A673 (cell line): ENCODE results near the gene C3. TPM values are rescaled to one million over a fixed set of nuclear protein-coding genes. Genes with fewer than 3 reads are reported as not detected.

Source experiments
- BruUV-seq: library from RNA; stranded (reverse); fragments of 400-500 nt; replicated peaks from 2 replicates; lab custom pipeline; 2021; lab: Mats Ljungman, UMichigan
- CTCF ChIA-PET: fragments of 300-600 bp; sonication (Branson Sonifier 250); formaldehyde crosslinking; loops from one replicate; lab custom pipeline; 2022; ENCODE audit warnings: antibody characterized with exemption; lab: Charles Lee
- POLR2A ChIA-PET: fragments of 300-600 bp; sonication (Branson Sonifier 250); formaldehyde crosslinking; loops from one replicate; lab custom pipeline; 2022; ENCODE audit warnings: antibody characterized with exemption; ENCODE audit not compliant: low non-redundant PET; lab: Charles Lee
- DNase-seq: peaks from one replicate; pipeline ENCODE4 v3.0.0-alpha.2; 2015; ENCODE audit warnings: low spot score
- H3K27ac ChIP-seq: fragments of 200-600 bp; sonication (generic); 2 replicates; pipeline ENCODE4 v1.5.1; 2016; ENCODE audit warnings: mixed run types, low read depth, mild to moderate bottlenecking, mixed read lengths, antibody characterized with exemption, low read length; ENCODE audit not compliant: poor library complexity, severe bottlenecking
- H3K27me3 ChIP-seq: fragments of 200-600 bp; sonication (generic); replicated peaks from 2 replicates; pipeline ENCODE4 v1.6.1; 2017; ENCODE audit warnings: mixed run types, low read depth, mild to moderate bottlenecking, mixed read lengths, antibody characterized with exemption, low read length; ENCODE audit not compliant: insufficient read depth, poor library complexity
- H3K36me3 ChIP-seq: fragments of 200-600 bp; sonication (generic); 2 replicates; pipeline ENCODE4 v1.6.1; 2016; ENCODE audit warnings: mixed run types, mild to moderate bottlenecking, mixed read lengths, antibody characterized with exemption, low read length; ENCODE audit not compliant: insufficient read depth, poor library complexity, severe bottlenecking
- H3K4me1 ChIP-seq: fragments of 200-600 bp; sonication (generic); 2 replicates; pipeline ENCODE4 v1.6.1; 2017; ENCODE audit warnings: mixed run types, mild to moderate bottlenecking, mixed read lengths, antibody characterized with exemption, low read length; ENCODE audit not compliant: insufficient read depth, poor library complexity, severe bottlenecking
- H3K4me3 ChIP-seq: fragments of 200-600 bp; sonication (generic); 2 replicates; pipeline ENCODE4 v1.5.1; 2016; ENCODE audit warnings: low read depth, mixed run types, mild to moderate bottlenecking, mixed read lengths, low read length; ENCODE audit not compliant: poor library complexity, severe bottlenecking
- H3K9me3 ChIP-seq: fragments of 200-600 bp; sonication (generic); 2 replicates; pipeline ENCODE4 v1.6.1; 2016; ENCODE audit warnings: mixed run types, low read depth, mild to moderate bottlenecking, mixed read lengths, antibody characterized with exemption, low read length; ENCODE audit not compliant: poor library complexity, severe bottlenecking
- CTCF ChIP-seq: fragments of 300-800, 200-600 bp; sonication (generic); conservative IDR thresholded peaks from 2 replicates; pipeline ENCODE4 v1.5.1; 2017; ENCODE audit warnings: low read depth, mild to moderate bottlenecking, antibody characterized with exemption, low read length, moderate library complexity, mixed read lengths
- EZH2 ChIP-seq: fragments of 200-600 bp; sonication (generic); IDR thresholded peaks from 2 replicates; pipeline ENCODE4 v1.6.1; 2017; ENCODE audit warnings: borderline replicate concordance, low read depth, mild to moderate bottlenecking, mixed read lengths, antibody characterized with exemption, low read length; ENCODE audit not compliant: poor library complexity, severe bottlenecking
- intact Hi-C: fragments of 100-400 bp; cut with micrococcal nuclease; formaldehyde crosslinking; loops from one replicate; pipeline ENCODE4 v1.10.0; 2022; ENCODE audit not compliant: unreplicated experiment
- total RNA-seq: library from RNA; stranded (reverse); gene quantifications from 2 replicates; pipeline ENCODE4 v1.2.3, GENCODE V29; 2021

The C3 gene
- total RNA-seq, 1 experiment from 2014 or later: 1.8 TPM

- H3K4me1 ChIP-seq: no peaks in the 10 kb centered on the region
- no peaks in the 10 kb centered on the region for H3K27me3 ChIP-seq
- ChIA-PET POLR2A (interaction anchor here (0.7 kb wide), 1 partner anchor 43 kb away, joined by 5 read pairs; no protein-coding TSS in a partner anchor), CTCF (interaction anchor here (0.6 kb wide), 1 partner anchor 87 kb away, joined by 3 read pairs; no protein-coding TSS in a partner anchor)
- no peaks in the 10 kb centered on the region for H3K36me3 ChIP-seq
- TF ChIP-seq EZH2 (no peak), CTCF (no peak)
- BruUV-seq: no TSS peak
- intact Hi-C loops: no loop called here
- no peaks in the 10 kb centered on the region for H3K9me3 ChIP-seq
- H3K27ac ChIP-seq: no peak overlapping the region
- no peak overlapping the region for H3K4me3 ChIP-seq
- no peak for DNase-seq
Measured at GRCh38 chr19:6691342-6691741, 29.1 kb downstream of the C3 start.

- H3K36me3 ChIP-seq: no peaks in the 10 kb centered on the region
- TF ChIP-seq CTCF (no peak), EZH2 (no peak)
- no peak for DNase-seq
- CTCF ChIA-PET: no interaction called here
- H3K27ac ChIP-seq: no peak overlapping the region
- intact Hi-C loops: no loop called here
- no peaks in the 10 kb centered on the region for H3K9me3 ChIP-seq
- no peaks in the 10 kb centered on the region for H3K4me1 ChIP-seq
- POLR2A ChIA-PET: interaction anchor here (0.6 kb wide), 1 partner anchor 610 kb away, joined by 4 read pairs; no protein-coding TSS in a partner anchor
- no TSS peak for BruUV-seq
- H3K4me3 ChIP-seq: no peak overlapping the region
- H3K27me3 ChIP-seq: no peaks in the 10 kb centered on the region
Measured at GRCh38 chr19:6690160-6690885, 30.1 kb downstream of the C3 start.

- Histone ChIP-seq H3K4me1 (no peaks in the 10 kb centered on the region), H3K36me3 (no peaks in the 10 kb centered on the region), H3K9me3 (no peaks in the 10 kb centered on the region), H3K27ac (no peak overlapping the region), H3K27me3 (no peaks in the 10 kb centered on the region), H3K4me3 (no peak overlapping the region)
- intact Hi-C loops: no loop called here
- BruUV-seq: no TSS peak
- ChIA-PET POLR2A (no interaction called here), CTCF (no interaction called here)
- DNase-seq: no peak
- TF ChIP-seq EZH2: no peak
- TF ChIP-seq CTCF: no peak
Measured at GRCh38 chr19:6687114-6687513, 33.3 kb downstream of the C3 start.
